ENCODE data around the gene SYNJ2. TPM values are rescaled to one million over a fixed set of nuclear protein-coding genes. Genes with fewer than 3 reads are reported as not detected.

The SYNJ2 gene
- total RNA-seq, 1 experiment from 2014 or later: 24.5 TPM

DNA sequence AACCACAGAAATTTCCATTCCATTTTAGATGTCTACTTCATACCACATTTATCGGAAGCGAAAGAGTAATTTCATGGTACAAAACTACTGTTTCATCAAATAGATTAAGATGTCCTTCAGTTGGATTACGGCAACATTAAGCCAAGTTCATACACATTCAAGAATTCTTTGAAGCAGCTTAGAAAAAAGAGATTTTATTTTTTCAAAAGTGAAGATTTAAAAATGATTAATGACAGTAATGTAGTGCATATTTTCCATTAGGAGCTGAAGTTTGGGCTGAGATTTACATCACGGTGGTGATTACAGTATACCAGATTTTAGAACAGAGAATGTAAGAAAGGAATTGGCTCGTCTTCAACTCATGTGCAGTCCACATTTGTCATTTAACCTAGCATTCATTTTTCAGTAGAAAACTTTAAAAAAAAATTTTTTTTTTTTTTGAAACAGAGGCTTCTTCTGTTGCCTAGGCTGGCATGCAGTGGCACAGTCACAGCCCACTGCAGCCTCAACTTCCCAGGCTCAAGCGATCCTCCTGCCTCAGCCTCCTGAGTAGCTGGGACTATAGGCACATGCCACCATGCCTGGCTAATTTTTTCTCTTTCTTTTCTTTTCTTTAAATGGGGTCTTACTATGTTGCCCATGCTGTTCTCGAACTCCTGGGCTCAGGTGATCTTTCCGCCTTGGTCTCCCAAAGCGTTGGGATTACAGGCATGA lies 1.9 kb downstream of the SYNJ2 start:
- Histone ChIP-seq H3K23me2 (ENCODE audit: insufficient read length, low read depth, low read length, poor library complexity, severe bottlenecking) (peaks cover 11% of the 10 kb centered on the region), H3K79me2 (ENCODE audit: insufficient read depth, low read length) (peaks cover 9% of the 10 kb centered on the region; the same call in 1 of the 2 replicates), H3T11ph (ENCODE audit: low read length) (no peak overlapping the region), H3K14ac (ENCODE audit: insufficient read depth, low read length) (no peak overlapping the region), H2AK5ac (ENCODE audit: insufficient read length, low read length) (no peak overlapping the region), H2BK12ac (ENCODE audit: insufficient read length, low read depth, low read length) (no peak overlapping the region), H3K9me3 (ENCODE audit: control insufficient read depth, low read depth, low read length) (no peaks in the 10 kb centered on the region), H3K4me2 (ENCODE audit: insufficient read depth, insufficient read length, low read length) (no peak overlapping the region), H4K8ac (replicated peaks; ENCODE audit: insufficient read length, low read depth, low read length) (no peak overlapping the region), H3K18ac (ENCODE audit: insufficient read length, low read depth, low read length) (no peak overlapping the region), H2BK20ac (ENCODE audit: low read depth, low read length, poor library complexity, severe bottlenecking) (no peak overlapping the region), H4K91ac (ENCODE audit: insufficient read length, low read depth, low read length) (no peak overlapping the region), H3K79me1 (ENCODE audit: insufficient read depth, low read depth, low read length, poor library complexity, severe bottlenecking) (no peaks in the 10 kb centered on the region), H3K4me1 (ENCODE audit: insufficient read depth, low read length) (peaks cover 10% of the 10 kb centered on the region), H4K20me1 (ENCODE audit: control insufficient read depth, insufficient read depth, insufficient read length) (no peaks in the 10 kb centered on the region), H3K4ac (ENCODE audit: low read depth, low read length) (no peak overlapping the region), H3K56ac (ENCODE audit: insufficient read length, low read depth, low read length) (no peak overlapping the region), H2BK15ac (ENCODE audit: low read depth, low read length) (no peak overlapping the region), H2AFZ (ENCODE audit: low read length) (no peak overlapping the region), H3K27me3 (ENCODE audit: insufficient read depth, low read length) (no peaks in the 10 kb centered on the region; the same call in 1 of the 2 replicates), H3K9ac (ENCODE audit: extremely low read depth, insufficient read length, low read length) (no peak overlapping the region), H2BK5ac (ENCODE audit: insufficient read length, low read length) (no peak overlapping the region), H3K23ac (ENCODE audit: insufficient read length, low read depth, low read length) (no peak overlapping the region), H2BK120ac (ENCODE audit: low read depth, low read length, poor library complexity, severe bottlenecking) (no peak overlapping the region), H4K5ac (ENCODE audit: insufficient read length, low read depth, low read length) (no peak overlapping the region), H3K27ac (ENCODE audit: insufficient read length, low read depth, low read length) (no peak overlapping the region)
- H3K9me3 Mint-ChIP-seq: no peaks in the 10 kb centered on the region
- peaks cover 39 to 43% of the 10 kb centered on the region in 2 experiments for H3K4me1 Mint-ChIP-seq
- peak overlapping the region in 1 of 3 experiments; percentile 50; a peak in 2 of 7 replicates for H3K27ac Mint-ChIP-seq
- no peak for DNase-seq
- peak overlapping the region; percentile 75 to 82; a peak in 3 of 5 replicates for H3K4me3 Mint-ChIP-seq
- H3K36me3 Mint-ChIP-seq (ENCODE audit: insufficient read depth in 1 of 3, low read depth in 3 of 3): no peaks in the 10 kb centered on the region; a peak in 1 of 7 replicates
- WGBS (ENCODE audit: extremely low coverage, insufficient read length, low lambda C conversion rate): no CpG with 5 or more reads among the region's 9 CpGs
- peaks cover 20% of the 10 kb centered on the region for H3K27me3 Mint-ChIP-seq (ENCODE audit: low read depth)
- TF ChIP-seq, protein P1, sequence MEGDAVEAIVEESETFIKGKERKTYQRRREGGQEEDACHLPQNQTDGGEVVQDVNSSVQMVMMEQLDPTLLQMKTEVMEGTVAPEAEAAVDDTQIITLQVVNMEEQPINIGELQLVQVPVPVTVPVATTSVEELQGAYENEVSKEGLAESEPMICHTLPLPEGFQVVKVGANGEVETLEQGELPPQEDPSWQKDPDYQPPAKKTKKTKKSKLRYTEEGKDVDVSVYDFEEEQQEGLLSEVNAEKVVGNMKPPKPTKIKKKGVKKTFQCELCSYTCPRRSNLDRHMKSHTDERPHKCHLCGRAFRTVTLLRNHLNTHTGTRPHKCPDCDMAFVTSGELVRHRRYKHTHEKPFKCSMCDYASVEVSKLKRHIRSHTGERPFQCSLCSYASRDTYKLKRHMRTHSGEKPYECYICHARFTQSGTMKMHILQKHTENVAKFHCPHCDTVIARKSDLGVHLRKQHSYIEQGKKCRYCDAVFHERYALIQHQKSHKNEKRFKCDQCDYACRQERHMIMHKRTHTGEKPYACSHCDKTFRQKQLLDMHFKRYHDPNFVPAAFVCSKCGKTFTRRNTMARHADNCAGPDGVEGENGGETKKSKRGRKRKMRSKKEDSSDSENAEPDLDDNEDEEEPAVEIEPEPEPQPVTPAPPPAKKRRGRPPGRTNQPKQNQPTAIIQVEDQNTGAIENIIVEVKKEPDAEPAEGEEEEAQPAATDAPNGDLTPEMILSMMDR (conservative IDR thresholded peaks at IDR 0.05): no peak
